ENCODE data around the gene TMEM225B.

GRCh38 chr7:99551334-99551733 lies 46.7 kb upstream of the TMEM225B start:
- TF ChIP-seq, protein P1, sequence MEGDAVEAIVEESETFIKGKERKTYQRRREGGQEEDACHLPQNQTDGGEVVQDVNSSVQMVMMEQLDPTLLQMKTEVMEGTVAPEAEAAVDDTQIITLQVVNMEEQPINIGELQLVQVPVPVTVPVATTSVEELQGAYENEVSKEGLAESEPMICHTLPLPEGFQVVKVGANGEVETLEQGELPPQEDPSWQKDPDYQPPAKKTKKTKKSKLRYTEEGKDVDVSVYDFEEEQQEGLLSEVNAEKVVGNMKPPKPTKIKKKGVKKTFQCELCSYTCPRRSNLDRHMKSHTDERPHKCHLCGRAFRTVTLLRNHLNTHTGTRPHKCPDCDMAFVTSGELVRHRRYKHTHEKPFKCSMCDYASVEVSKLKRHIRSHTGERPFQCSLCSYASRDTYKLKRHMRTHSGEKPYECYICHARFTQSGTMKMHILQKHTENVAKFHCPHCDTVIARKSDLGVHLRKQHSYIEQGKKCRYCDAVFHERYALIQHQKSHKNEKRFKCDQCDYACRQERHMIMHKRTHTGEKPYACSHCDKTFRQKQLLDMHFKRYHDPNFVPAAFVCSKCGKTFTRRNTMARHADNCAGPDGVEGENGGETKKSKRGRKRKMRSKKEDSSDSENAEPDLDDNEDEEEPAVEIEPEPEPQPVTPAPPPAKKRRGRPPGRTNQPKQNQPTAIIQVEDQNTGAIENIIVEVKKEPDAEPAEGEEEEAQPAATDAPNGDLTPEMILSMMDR (IDR thresholded peaks at IDR 0.05): no peak
- no peak for TF ChIP-seq POLR2A (IDR thresholded peaks at IDR 0.05)

Measured in heart left ventricle (tissue), 13 donors.